Stomach (tissue), 4 donors: ENCODE data around the gene PKHD1.

ENCODE experiments used
- POLR2A ChIP-seq, 4 donors: fragments of 450-650 bp; IDR thresholded peaks; one replicate each; pipeline ENCODE4 v1.6.1; 2016; ENCODE audit warnings: antibody characterized with exemption in 4 of 4, control low read depth in 2 of 4, mild to moderate bottlenecking in 1 of 4, moderate library complexity in 1 of 4
- POLR2AphosphoS5 ChIP-seq, 3 donors: sonication (generic); formaldehyde crosslinking; IDR thresholded peaks; one replicate each; pipeline ENCODE4 v1.6.1; 2016; ENCODE audit warnings: antibody characterized with exemption in 3 of 3
- TF ChIP-seq, protein P1 (sequence below), 7 experiments: fragments of 450-650 bp in 4 of 7; fragments of 200-600 bp in 3 of 7; sonication (generic) in 3 of 7; IDR thresholded peaks; one replicate each; pipeline ENCODE4 v1.5.1; 2016 to 2019; ENCODE audit warnings: antibody characterized with exemption in 7 of 7, control low read depth in 2 of 7, mild to moderate bottlenecking in 1 of 7

DNA sequence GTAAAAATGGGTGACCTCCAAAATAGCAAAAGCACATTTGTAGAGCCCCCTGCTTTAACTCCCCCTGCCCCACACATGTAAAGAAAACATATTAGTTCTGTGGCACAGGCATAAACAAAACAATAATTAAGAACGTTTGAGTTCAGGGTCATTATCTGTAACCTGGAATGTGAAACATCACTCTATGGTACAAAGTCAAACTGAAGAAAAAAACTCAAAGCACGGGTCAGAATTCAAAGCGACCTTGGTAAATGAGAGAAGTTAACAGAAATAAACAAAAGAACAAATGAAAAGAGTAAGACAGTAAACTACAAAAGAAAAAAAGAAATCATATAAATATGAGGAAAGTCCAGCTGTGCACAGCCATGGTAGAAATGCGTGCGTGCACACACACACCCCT is 67.5 kb downstream of the PKHD1 start:
- TF ChIP-seq POLR2A (IDR thresholded peaks at IDR 0.05) = no peak
- TF ChIP-seq, protein P1, sequence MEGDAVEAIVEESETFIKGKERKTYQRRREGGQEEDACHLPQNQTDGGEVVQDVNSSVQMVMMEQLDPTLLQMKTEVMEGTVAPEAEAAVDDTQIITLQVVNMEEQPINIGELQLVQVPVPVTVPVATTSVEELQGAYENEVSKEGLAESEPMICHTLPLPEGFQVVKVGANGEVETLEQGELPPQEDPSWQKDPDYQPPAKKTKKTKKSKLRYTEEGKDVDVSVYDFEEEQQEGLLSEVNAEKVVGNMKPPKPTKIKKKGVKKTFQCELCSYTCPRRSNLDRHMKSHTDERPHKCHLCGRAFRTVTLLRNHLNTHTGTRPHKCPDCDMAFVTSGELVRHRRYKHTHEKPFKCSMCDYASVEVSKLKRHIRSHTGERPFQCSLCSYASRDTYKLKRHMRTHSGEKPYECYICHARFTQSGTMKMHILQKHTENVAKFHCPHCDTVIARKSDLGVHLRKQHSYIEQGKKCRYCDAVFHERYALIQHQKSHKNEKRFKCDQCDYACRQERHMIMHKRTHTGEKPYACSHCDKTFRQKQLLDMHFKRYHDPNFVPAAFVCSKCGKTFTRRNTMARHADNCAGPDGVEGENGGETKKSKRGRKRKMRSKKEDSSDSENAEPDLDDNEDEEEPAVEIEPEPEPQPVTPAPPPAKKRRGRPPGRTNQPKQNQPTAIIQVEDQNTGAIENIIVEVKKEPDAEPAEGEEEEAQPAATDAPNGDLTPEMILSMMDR (IDR thresholded peaks at IDR 0.05) = no peak
- TF ChIP-seq POLR2AphosphoS5 (IDR thresholded peaks at IDR 0.05) = no peak
